Choroid plexus epithelial cell (primary cell): Measurements from ENCODE around the gene CFD.

ENCODE experiments used
- DNase-seq: peaks from one replicate; pipeline ENCODE4 v3.0.0-alpha.2; 2010; ENCODE audit warnings: low read depth
- H3K4me3 ChIP-seq: 2 replicates; pipeline ENCODE4 v1.5.1; 2011; ENCODE audit warnings: low read depth, mild to moderate bottlenecking, control low read depth, low read length, moderate library complexity
- TF ChIP-seq, protein P1 (sequence below): conservative IDR thresholded peaks from 2 replicates; pipeline ENCODE4 v1.5.1; 2011; ENCODE audit warnings: low read depth, mild to moderate bottlenecking, control low read depth, inconsistent platforms, low read length, moderate library complexity

Gene CFD

DNA sequence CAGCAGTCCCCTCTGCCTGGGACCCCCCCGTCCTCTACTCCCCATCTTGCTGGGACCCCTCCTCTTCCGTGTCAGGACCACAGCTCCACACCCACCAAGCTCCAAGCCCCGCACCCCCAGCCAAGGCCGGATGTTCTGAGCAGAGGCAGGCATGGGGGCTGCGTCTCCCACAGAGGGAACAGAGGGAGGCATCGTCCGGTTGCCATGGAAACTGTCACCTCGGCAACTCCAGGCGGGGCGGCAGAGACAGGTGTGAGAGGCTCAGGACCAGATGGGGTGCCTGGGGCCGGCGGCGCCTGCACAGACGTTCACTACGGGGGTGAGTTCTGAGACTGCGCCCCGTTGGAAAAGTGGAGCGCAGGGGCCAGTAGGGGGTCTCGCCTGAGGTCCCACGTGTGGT, 39.2 kb downstream of the CFD start:
- TF ChIP-seq, protein P1, sequence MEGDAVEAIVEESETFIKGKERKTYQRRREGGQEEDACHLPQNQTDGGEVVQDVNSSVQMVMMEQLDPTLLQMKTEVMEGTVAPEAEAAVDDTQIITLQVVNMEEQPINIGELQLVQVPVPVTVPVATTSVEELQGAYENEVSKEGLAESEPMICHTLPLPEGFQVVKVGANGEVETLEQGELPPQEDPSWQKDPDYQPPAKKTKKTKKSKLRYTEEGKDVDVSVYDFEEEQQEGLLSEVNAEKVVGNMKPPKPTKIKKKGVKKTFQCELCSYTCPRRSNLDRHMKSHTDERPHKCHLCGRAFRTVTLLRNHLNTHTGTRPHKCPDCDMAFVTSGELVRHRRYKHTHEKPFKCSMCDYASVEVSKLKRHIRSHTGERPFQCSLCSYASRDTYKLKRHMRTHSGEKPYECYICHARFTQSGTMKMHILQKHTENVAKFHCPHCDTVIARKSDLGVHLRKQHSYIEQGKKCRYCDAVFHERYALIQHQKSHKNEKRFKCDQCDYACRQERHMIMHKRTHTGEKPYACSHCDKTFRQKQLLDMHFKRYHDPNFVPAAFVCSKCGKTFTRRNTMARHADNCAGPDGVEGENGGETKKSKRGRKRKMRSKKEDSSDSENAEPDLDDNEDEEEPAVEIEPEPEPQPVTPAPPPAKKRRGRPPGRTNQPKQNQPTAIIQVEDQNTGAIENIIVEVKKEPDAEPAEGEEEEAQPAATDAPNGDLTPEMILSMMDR = no peak
- no peak overlapping the region for H3K4me3 ChIP-seq
- DNase-seq = no peak

DNA sequence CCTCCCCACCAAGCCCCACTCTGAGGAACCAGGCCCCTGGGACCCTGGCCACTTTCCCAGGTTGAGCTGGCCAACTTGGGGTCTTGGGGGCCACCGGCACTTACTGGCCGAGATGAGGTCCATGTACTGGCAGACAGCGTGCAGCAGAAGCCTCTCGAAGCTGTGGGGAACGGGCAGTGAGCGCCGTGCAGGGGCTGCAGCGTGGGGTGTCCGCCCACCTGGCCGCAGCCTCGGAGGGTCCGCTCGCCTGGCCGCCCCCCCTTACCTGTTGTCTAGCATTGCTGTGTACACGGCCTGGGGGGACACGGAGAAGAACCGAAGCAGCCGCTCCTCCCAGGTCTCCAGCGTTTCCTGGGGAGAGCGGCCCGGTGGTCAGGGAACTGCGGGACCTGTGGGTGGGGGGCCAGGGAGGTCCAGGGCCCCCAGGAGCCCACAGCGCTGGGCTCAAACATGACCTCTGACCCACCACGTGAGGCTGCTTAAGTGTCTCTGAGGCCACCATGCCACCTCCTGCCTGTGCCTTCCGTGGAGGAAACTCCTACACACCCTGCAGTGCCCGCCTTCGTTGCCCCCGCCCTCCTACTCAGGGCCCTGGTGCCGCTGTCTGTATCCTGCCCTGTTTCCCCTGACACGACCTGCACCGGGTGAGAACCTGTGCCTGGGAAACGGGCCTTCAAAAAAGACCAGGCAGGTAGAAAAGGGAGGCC, 40.0 kb downstream of the CFD start:
- TF ChIP-seq, protein P1 = no peak
- H3K4me3 ChIP-seq = no peak overlapping the region
- DNase-seq = no peak

DNA sequence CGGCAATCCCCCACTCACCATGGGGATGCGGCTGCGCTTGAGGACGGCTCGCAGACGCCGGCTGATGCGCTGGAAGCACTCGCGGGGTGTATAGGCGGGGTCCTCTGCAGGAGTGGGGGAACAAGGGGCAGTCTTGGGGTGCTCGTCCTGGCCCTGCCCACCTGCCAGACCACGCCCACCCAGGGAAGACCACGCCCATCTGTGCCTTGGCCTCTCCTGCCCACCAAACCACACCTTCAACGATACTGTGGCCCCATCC, 40.5 kb downstream of the CFD start:
- H3K4me3 ChIP-seq = no peak overlapping the region
- TF ChIP-seq, protein P1 = no peak
- no peak for DNase-seq

DNA sequence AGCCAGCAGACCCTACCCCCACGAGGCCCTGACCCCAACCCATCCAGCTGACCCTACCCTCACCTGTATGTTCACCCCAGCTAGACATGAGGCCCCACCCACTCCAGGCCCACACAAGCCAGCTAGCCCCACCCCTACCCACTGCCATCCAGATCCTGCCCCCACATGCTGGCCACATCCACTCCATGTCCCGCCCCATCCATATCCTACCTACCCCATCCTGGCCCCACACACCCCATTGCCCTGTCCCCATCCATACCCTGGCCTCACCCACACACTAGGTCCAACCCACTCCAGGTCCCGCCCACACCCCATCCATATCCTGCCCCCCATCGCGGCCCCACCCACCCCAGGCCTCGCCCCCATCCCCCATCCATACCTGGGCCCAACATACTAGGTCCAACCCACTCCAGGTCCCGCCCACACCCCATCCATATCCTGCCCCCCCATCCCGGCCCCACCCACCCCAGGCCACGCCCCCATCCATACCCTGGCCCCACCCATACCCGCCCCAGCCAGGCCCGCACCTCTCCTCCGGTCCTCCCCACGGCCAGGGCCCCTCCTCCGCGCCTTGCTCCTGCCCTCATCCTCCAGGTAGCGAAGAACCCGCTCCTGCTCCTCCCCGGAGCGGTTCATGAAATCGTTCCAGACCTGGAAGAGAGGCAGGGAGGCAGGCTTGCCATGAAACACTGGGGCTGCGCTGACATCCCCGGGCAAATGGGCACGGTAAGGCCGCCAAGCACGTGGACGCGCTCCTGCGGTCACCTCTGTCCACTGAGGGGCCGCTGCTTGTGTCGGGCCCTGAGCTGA, 41.0 kb downstream of the CFD start:
- no peak for DNase-seq
- no peak overlapping the region for H3K4me3 ChIP-seq
- TF ChIP-seq, protein P1 = no peak

DNA sequence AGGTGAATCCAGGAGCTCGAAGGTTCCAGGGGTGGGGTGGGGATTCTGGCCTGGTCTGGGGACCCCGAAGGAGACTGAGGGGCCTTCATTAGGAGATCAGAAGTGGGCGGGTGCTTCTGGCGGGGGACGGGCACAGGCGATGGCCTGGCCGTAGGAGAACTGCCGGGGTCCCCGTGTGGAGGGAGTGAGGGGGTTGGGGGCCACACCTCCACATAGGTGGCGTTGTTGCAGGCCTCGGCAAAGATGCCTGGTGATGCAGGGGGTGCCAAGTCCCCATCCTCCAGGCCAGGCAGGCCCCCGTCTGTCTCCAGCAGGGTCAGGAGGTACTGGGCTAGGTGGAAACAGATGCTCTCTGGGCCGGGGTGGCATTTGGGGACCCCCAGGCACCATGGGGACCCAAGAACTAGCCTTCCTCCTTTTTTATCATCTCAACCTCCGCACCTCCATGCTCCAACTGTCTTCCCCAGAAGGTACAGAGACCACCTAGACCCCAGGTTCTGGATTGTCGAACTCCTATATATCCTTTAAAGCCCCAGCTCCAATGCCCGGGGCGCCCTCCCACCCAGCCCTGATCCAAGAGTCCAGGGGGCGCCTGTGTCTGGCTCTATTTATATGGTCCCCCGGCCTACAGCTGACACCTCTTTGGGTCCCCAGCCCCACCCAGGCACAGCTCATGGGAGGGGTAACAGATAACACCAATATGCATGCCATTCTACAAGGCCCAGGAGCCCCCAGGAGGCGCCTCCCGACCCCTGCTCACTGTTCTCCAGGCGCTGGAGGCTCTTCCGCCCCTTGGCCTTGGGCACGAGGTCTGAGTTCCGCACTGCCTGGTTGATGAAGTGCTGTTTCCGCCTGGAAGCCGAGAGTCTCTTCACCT, 42.0 kb downstream of the CFD start:
- H3K4me3 ChIP-seq = no peak overlapping the region
- TF ChIP-seq, protein P1 = no peak
- no peak for DNase-seq

DNA sequence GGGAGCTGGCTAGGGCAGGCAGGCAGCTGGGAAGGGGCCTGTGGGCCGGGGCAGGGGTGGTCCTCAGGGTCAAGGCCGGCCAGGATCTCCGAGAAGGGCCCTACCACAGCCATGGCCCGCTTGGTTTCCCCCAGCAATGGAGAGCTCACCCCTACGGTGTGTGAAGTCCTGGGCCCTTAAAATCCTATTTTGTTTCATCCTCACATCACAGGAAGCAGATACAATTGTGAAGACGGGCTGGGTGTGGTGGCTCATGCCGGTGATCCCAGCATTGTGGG, 42.6 kb downstream of the CFD start:
- H3K4me3 ChIP-seq = no peak overlapping the region
- TF ChIP-seq, protein P1 = no peak

More for the DNA sequence above, 42.6 kb downstream of the CFD start:
- no peak for DNase-seq
